ENCODE results near the gene ATP6V0E2.

- no peak for TF ChIP-seq CTCF (IDR thresholded peaks at IDR 0.05; ENCODE audit: insufficient read depth, low read length)
- no peak for TF ChIP-seq POLR2AphosphoS5 (IDR thresholded peaks at IDR 0.05; ENCODE audit: low read depth)
- no peak for TF ChIP-seq GABPA (IDR thresholded peaks at IDR 0.05; ENCODE audit: low read depth)
- no peak for TF ChIP-seq REST (IDR thresholded peaks at IDR 0.05; ENCODE audit: insufficient replicate concordance, low read depth)
Observed at GRCh38 chr7:149863500-149863899, 10.3 kb upstream of the ATP6V0E2 start.

Measured in HL-60 (cell line).